ENCODE results near the gene ZNF821. TPM values are rescaled to one million over a fixed set of nuclear protein-coding genes. Genes with fewer than 3 reads are reported as not detected.

Gene ZNF821
- total RNA-seq, 1 experiment from 2014 or later, result 4.9 TPM

GRCh38 chr16:71882505-71883167, 1.3 kb downstream of the ZNF821 start (continued):
- TF ChIP-seq ZNF274 (IDR thresholded peaks at IDR 0.05; ENCODE audit: low read depth, low read length) (no peak), RAD21 (IDR thresholded peaks at IDR 0.05; ENCODE audit: low read depth) (peak; percentile 50; the same call in 1 of the 2 replicates), SIN3A (IDR thresholded peaks at IDR 0.05; ENCODE audit: low read depth) (no peak), SRF (IDR thresholded peaks at IDR 0.05; ENCODE audit: low read depth) (no peak), EZH2 (IDR thresholded peaks at IDR 0.05) (no peak), SP1 (IDR thresholded peaks at IDR 0.05; ENCODE audit: low read depth) (no peak), REST (IDR thresholded peaks at IDR 0.05; ENCODE audit: low read depth) (no peak), YY1 (IDR thresholded peaks at IDR 0.05; ENCODE audit: extremely low read depth, insufficient replicate concordance, low read depth, low read length) (peak; percentile 16)

GRCh38 chr16:71880176-71880575, 3.8 kb downstream of the ZNF821 start:
- no TSS peak for BruUV-seq (replicated peaks)
- H3K9ac ChIP-seq (ENCODE audit: low read length), result no peak overlapping the region
- intact Hi-C loops (cut with micrococcal nuclease), result loop anchor here (10.0 kb wide), 1 partner anchor 215 kb away; the partner anchor contains the start of genes DHX38 and TXNL4B
- no peak for DNase-seq (ENCODE audit: low read depth, low spot score)
- peaks cover 14 to 18% of the 10 kb centered on the region in 2 experiments for H3K4me1 ChIP-seq (ENCODE audit: control insufficient read depth in 1 of 2, insufficient read depth in 2 of 2, low read length in 2 of 2)
- no peak for TF ChIP-seq ELF1 (IDR thresholded peaks at IDR 0.05; ENCODE audit: borderline replicate concordance, low read depth)
- no peak for TF ChIP-seq EZH2 (IDR thresholded peaks at IDR 0.05)
- no peak for TF ChIP-seq ZBTB33 (IDR thresholded peaks at IDR 0.05; ENCODE audit: extremely low read depth, insufficient replicate concordance, low read length)
- TF ChIP-seq POLR2AphosphoS5 (IDR thresholded peaks at IDR 0.05; ENCODE audit: low read depth, low read length), result no peak
- H3K27ac ChIP-seq (ENCODE audit: low read depth, low read length), result no peak overlapping the region
- no peaks in the 10 kb centered on the region for H3K79me2 ChIP-seq (ENCODE audit: insufficient read depth, low read length)
- no peaks in the 10 kb centered on the region for H3K9me2 ChIP-seq (ENCODE audit: insufficient read depth)
- no peak overlapping the region for H3K4me2 ChIP-seq (ENCODE audit: low read length)
- ChIA-PET CTCF (no interaction called here), RAD21 (ENCODE audit: low non-redundant PET in 1 of 2, low total read pairs in 2 of 2, uncharacterized antibody in 2 of 2, unreplicated experiment in 2 of 2) (no interaction called here), POLR2A (no interaction called here)
- no peak overlapping the region for H3K4me3 ChIP-seq (replicated peaks in 1 of 2; ENCODE audit: low read depth in 1 of 2, low read length in 2 of 2)
- H3K36me3 ChIP-seq (ENCODE audit: control insufficient read depth in 1 of 2, insufficient read depth in 2 of 2, low read length in 2 of 2), result no peaks in the 10 kb centered on the region; a peak in 1 of 4 replicates
- no peaks in the 10 kb centered on the region for H4K20me1 ChIP-seq (ENCODE audit: insufficient read depth)
- H2AFZ ChIP-seq (ENCODE audit: low read depth, low read length, poor library complexity, severe bottlenecking), result no peak overlapping the region
- ATAC-seq, result no peak
- no peaks in the 10 kb centered on the region for H3K9me3 ChIP-seq (ENCODE audit: control insufficient read depth in 1 of 2, insufficient read depth in 1 of 2, low read depth in 1 of 2, low read length in 2 of 2)
- H3K27me3 ChIP-seq (ENCODE audit: insufficient read depth, low read length), result no peaks in the 10 kb centered on the region
